ENCODE results near the gene PXYLP1.

Gene PXYLP1

DNA sequence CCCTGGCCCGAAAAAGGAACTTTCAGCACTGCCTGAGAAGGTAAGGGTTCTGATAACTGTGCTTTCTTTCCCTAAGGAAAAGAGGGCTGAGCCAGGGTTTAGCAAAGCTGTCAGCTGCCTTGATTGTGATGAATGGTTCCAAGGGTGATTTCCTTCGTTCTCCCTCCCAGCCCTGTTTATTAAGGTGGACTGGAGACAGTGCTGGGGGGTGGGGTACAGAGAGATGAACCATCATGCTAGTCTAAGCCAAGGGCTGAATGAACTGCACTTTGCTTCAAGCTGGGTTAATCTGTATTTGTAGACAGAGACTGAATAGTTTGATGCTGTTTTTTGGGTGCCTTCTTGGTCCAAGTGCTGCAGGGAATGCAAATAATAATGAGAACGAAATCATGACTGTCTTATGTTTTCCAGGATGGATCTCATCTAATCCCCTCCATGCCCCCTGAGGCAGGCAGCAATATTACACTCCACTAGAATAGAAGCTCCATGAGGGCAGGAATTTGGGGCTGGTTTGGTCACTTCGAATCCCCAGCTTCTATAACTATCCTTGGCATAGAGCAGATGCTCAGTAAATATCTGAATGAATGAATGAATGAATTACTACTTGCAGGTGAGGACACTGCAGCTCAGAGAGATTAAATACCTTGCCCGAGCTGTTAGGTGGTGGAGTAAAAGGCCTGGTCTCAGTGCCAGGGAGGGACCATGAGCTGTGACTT lies 10.9 kb downstream of the PXYLP1 start:
- no peak for TF ChIP-seq CTCF (IDR thresholded peaks at IDR 0.05; ENCODE audit: extremely low read depth, missing control alignments)
- DNase-seq (ENCODE audit: low spot score): no peak

GRCh38 chr3:141243271-141243707 lies 11.7 kb downstream of the PXYLP1 start:
- TF ChIP-seq CTCF (IDR thresholded peaks at IDR 0.05; ENCODE audit: extremely low read depth, missing control alignments): no peak
- DNase-seq (ENCODE audit: low spot score): no peak

DNA sequence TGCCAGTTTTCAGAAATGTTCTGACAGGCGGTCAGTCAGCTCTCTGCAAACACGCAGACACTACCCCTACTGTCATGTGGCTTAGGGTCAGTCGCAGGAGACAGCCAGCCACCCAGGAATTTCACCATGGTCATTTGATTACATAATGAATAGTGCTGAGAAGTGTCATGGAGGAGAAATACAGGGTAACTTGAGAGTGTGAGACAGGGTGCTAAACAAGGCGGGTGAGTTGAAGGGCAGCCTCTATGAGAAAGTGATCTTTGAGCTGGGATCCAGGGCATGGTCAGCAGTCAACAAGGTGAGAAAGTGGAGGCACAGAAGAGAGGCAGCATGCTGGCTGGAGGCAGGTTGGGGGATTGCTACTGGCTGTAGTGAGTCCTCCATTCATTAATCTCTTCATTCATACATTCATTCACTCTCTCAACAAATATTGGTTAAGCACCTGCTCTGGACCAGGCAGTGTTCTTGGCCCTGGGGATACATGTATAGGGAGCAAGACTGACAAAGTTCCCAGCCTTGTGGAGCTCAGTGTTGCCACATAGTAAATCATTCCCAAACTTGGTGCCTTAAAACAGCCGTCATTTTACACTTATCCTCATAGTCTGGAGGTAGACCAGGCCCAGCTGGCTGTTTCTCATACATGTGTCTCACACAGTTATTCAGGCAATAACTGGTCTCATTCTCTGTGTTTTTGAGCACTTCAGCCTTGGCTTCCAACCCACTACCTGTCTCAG lies 14.8 kb downstream of the PXYLP1 start:
- DNase-seq (ENCODE audit: low spot score): no peak
- TF ChIP-seq CTCF (IDR thresholded peaks at IDR 0.05; ENCODE audit: extremely low read depth, missing control alignments): no peak

DNA sequence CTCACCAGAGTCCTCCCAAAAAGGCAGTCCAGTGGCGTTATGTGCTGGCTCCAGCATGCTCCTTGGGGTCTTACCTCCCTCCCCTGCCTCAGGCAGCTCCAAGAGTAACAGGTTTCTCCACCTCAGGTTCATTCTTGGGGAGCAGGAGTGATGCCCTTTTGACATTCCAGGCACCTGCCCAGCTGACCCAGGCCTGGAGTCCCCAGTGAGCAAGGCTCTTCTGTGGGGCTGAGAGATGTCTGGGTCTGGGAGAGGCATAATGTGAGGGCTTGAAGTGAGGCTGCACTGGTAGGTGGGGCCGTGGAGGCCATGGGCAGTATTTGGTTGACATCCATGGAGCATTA lies 15.3 kb downstream of the PXYLP1 start:
- TF ChIP-seq CTCF (IDR thresholded peaks at IDR 0.05; ENCODE audit: extremely low read depth, missing control alignments): no peak
- DNase-seq (ENCODE audit: low spot score): no peak

DNA sequence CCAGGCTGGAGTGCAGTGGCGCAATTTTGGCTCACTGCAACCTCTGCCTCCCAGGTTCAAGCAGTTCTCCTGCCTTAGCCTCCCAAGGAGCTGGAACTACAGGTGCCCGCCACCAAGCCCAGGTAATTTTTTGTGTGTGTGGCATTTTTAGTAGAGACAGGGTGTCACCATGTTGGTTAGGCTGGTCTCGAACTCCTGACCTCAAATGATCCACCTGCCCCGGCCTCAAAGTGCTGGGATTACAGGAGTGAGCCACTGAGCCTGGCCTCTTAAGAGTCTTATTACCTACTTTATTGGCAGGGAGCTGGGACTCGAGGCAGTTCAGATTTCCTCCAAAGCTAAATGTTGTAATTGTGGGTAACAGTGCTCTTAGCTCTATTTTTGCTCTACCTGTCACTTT lies 16.4 kb downstream of the PXYLP1 start:
- no peak for DNase-seq (ENCODE audit: low spot score)
- no peak for TF ChIP-seq CTCF (IDR thresholded peaks at IDR 0.05; ENCODE audit: extremely low read depth, missing control alignments)

GRCh38 chr3:141249041-141249440 lies 17.4 kb downstream of the PXYLP1 start:
- TF ChIP-seq CTCF (IDR thresholded peaks at IDR 0.05; ENCODE audit: extremely low read depth, missing control alignments): no peak
- no peak for DNase-seq (ENCODE audit: low spot score)

DNA sequence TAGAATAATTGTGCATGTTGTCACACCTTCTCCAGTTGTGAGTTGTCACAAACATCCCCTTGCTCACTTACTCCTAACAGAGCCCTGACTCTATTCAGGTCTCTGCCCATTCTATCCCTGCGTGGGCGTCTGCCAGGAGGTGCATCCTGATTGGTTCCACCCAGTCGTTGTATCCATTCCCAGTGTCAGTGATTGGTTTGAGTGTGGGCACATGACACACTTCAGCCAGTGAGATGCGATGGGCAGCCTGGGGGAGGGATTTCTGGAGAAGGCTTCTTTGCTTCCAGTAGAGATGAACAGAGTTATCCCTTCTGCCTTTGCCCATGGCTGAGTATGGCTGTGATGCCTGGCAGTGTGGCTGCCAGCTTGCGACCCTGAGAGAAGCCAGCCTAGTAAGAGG lies 18.7 kb downstream of the PXYLP1 start:
- no peak for DNase-seq (ENCODE audit: low spot score)
- no peak for TF ChIP-seq CTCF (IDR thresholded peaks at IDR 0.05; ENCODE audit: extremely low read depth, missing control alignments)
